ENCODE results near the gene GPR108.
"Not testable (repeated sequence)": the region's sequence is repeated elsewhere in the genome, so short reads cannot be mapped to it uniquely, and the experiment has no call there.

Gene GPR108

DNA sequence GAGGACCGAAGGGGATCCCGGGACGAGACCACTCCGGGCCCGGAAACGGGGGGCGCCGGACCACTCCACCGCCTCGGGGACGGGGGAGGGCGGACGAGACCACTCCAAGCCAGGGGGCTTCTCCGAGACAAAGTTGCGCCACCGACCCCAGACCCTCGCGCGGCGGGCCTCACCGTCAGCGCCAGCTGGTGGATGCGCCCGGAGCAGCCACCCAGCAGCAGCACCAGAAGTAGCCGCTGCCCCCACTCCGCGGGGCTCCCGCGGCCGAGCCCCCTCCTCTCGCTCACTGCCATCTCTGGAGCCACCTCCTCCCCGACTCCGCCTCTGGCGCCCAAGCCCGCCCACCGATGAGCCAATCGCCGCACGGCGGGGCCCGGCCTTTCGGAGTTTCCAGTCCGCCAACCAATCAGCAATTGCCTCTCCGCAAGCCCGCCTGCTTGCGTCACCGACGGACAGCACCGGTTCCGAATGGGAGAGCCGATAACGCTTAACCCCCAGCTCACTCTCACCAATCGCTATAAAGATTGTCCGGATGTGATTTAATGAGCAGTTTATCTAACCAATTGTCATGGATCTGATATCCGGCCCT, at the start of gene GPR108:
Gene GPR108, minus strand, starts transcription at position 297 of the 589 bp plus-strand sequence. Its CDS starts 4 bp downstream, at position 293.
- no peaks in the 10 kb centered on the region for H3K36me3 ChIP-seq (ENCODE audit: insufficient read depth, low read length)
- H3K9me3 ChIP-seq (ENCODE audit: control insufficient read depth, insufficient read depth, low read length): no peaks in the 10 kb centered on the region
- H3K4me1 ChIP-seq (ENCODE audit: insufficient read depth, low read length): peaks cover 23% of the 10 kb centered on the region
- H3K9ac ChIP-seq (ENCODE audit: low read depth, low read length): peak within 1 kb of the TSS; percentile 85

DNA sequence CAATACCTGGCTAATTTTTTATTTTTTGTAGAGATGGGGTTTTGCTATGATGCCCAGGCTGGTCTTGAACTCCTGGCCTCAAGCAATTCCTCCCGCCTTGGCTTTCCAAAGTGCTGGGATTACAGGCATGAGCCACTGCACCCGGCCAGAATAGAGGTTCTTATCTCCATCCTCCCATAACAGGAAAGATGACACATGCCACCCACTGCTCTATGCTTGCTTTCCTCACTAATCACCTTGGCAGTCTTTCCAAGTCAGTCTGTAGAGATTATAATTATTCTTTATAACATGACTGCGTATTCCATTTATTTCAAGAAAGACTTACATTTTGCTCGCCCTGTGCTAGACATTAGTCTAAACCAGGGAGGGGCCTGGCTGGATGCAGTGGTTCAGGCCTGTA, 41.8 kb upstream of the GPR108 start:
- no peaks in the 10 kb centered on the region for H3K36me3 ChIP-seq (ENCODE audit: insufficient read depth, low read length)
- H3K9me3 ChIP-seq (ENCODE audit: control insufficient read depth, insufficient read depth, low read length): no peaks in the 10 kb centered on the region
- no peak overlapping the region for H3K9ac ChIP-seq (ENCODE audit: low read depth, low read length)
- no peaks in the 10 kb centered on the region for H3K4me1 ChIP-seq (ENCODE audit: insufficient read depth, low read length)

DNA sequence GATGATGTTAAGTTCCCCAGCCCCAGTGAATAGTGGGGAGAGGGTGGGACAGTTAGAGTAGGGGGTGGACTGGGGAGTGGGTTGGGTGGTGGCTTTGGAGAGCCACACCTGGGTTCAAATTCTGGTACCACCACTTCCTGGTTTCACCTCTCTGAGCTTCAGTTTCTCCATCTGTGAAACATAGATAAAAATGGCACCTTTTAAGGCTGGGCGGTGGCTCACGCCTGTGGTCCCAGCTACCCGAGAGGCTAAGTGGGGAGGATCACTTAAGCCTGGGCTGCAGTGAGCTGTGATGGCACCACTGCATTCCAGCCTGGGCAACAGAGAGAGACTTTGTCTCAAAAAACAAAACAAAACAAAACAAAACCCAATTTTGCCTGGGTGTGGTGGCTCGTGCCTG, 41.0 kb upstream of the GPR108 start:
- Histone ChIP-seq H3K4me1 (ENCODE audit: insufficient read depth, low read length) (peaks cover 2% of the 10 kb centered on the region; the same call in 1 of the 2 replicates), H3K36me3 (ENCODE audit: insufficient read depth, low read length) (no peaks in the 10 kb centered on the region), H3K9me3 (ENCODE audit: control insufficient read depth, insufficient read depth, low read length) (no peaks in the 10 kb centered on the region), H3K9ac (ENCODE audit: low read depth, low read length) (no peak overlapping the region)

DNA sequence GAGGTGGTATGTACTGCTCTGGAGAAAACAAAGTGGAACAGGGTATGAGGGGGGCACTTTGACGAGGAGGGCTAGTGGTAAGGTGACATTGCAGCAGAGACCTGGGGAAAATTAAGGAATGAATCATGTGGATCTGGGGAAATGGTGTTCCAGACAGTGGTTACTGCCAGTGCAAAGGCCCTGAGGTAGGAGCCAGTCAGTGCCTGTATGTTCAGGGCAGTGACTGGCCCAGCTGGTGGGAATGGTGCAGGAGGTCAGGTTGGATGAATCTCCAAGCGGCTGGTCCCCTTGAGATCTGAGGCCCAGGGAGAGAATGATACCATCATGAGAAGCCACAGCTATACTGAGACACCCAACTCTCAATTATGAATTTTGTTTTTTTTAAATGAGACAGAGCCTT, 40.1 kb upstream of the GPR108 start:
- no peaks in the 10 kb centered on the region for H3K9me3 ChIP-seq (ENCODE audit: control insufficient read depth, insufficient read depth, low read length)
- H3K9ac ChIP-seq (ENCODE audit: low read depth, low read length): no peak overlapping the region
- peaks cover 7% of the 10 kb centered on the region; the same call in 1 of the 2 replicates for H3K4me1 ChIP-seq (ENCODE audit: insufficient read depth, low read length)
- H3K36me3 ChIP-seq (ENCODE audit: insufficient read depth, low read length): no peaks in the 10 kb centered on the region

DNA sequence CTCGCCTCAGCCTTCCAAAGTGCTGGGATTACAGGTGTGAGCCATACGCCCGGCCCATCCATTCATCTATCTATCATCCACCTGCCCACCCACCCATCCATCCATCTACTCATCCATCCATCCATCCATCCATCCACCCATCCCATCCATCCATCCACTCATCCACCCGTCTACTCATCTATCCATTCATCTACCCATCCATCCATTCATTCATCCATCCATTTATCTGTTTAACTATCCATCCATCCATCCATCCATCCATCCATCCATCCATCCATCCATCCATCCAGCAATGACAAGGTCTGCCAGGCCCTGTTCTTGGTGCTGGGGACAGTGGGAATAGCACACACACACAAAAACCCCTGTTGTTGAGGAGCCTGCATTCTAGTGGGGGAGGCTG, 39.6 kb upstream of the GPR108 start:
- H3K9ac ChIP-seq (ENCODE audit: low read depth, low read length): no peak overlapping the region
- H3K4me1 ChIP-seq (ENCODE audit: insufficient read depth, low read length): peaks cover 7% of the 10 kb centered on the region; the same call in 1 of the 2 replicates
- no peaks in the 10 kb centered on the region for H3K9me3 ChIP-seq (ENCODE audit: control insufficient read depth, insufficient read depth, low read length)
- H3K36me3 ChIP-seq (ENCODE audit: insufficient read depth, low read length): no peaks in the 10 kb centered on the region

DNA sequence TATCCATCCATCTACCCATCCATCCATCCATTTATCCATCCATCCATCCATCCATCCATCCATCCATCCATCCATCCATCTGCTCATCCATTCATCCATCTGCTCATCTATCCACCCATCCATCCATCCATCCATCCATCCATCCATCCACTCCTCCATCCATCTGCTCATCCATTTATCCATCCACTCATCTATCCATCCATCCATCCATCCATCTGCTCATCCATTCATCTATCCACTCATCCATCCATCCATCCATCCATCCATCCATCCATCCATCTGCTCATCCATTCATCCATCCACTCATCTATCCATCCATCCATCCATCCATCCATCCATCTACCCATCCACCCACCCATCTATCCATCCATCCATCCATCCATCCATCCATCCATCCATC, 38.7 kb upstream of the GPR108 start:
- not testable (repeated sequence) for H3K36me3 ChIP-seq (ENCODE audit: insufficient read depth, low read length); H3K9me3 ChIP-seq (ENCODE audit: control insufficient read depth, insufficient read depth, low read length); H3K9ac ChIP-seq (ENCODE audit: low read depth, low read length); H3K4me1 ChIP-seq (ENCODE audit: insufficient read depth, low read length)

DNA sequence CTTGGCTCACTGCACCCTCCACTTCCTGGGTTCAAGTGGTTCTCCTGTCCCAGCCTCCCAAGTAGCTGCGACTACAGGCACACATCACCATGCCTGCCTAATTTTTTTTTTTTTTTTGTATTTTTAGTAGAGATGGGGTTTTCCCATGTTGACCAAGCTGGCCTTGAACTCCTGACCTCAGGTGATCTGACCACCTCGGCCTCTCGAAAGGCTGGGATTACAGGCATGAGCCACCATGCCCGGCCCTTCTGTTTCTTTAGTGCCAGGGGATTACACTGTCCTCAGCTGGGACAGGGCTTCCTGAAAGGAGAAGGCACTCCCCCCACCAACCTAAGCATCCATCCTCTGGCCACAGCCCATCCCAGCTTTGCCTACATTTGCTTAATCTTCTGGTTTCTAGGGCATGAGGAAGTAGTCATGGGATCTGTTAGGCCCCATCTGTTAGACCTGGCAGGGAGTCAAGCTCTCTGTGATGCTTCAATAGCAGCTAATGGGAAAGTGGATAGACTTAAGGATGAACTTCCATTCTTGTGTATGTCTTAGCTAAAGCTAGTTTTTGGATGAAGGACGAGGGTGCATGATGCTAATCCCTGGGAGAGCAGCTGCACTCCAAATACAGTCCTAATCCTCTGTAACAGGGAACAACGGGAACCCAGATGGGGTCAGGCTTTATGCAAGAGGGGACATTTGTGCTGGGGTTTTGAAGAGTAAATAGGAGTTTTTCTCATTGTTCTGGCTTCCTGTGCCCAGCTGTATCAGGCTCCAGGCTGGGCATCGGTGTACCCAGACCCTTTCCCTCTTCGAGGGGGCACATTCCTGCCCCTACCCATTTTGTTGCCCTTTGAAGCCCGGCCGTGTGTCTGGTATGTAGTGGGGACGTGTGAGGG, 37.7 kb upstream of the GPR108 start:
- Histone ChIP-seq H3K9ac (ENCODE audit: low read depth, low read length) (no peak overlapping the region), H3K36me3 (ENCODE audit: insufficient read depth, low read length) (no peaks in the 10 kb centered on the region), H3K4me1 (ENCODE audit: insufficient read depth, low read length) (peaks cover 7% of the 10 kb centered on the region; the same call in 1 of the 2 replicates), H3K9me3 (ENCODE audit: control insufficient read depth, insufficient read depth, low read length) (no peaks in the 10 kb centered on the region)

DNA sequence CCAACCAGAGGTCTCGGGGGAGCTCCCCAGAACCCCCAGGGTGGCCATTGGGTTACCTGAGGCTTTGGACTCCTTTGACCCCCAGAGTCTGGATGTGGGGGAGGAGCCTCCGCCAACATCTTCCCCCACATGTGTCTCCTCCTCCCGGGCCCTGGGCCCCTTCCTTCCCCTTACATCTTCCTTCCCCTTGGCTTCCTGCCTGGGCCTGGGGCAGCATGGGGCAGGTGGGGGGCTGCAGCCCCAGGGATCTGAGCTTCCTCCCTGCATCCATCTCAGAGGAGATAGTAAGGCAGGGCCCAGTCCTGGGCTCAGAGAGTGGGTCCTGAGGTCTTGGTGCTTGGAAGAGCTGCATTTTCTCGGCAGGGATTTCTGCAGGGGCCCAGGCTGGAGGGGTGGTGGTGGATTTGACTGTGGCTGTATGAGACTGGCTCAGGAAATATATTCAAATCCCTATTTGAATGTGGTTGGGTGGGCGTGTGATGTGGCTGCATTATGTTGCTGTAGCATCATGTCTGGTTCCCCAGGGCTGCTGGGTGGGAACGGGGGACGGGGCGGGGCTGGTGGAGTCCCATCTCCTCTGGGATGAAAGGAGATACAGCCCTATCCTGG, 36.0 kb upstream of the GPR108 start:
- Histone ChIP-seq H3K9me3 (ENCODE audit: control insufficient read depth, insufficient read depth, low read length) (no peaks in the 10 kb centered on the region), H3K36me3 (ENCODE audit: insufficient read depth, low read length) (no peaks in the 10 kb centered on the region), H3K4me1 (ENCODE audit: insufficient read depth, low read length) (peaks cover 7% of the 10 kb centered on the region; the same call in 1 of the 2 replicates), H3K9ac (ENCODE audit: low read depth, low read length) (peak overlapping the region; percentile 42; the same call in 1 of the 2 replicates)

DNA sequence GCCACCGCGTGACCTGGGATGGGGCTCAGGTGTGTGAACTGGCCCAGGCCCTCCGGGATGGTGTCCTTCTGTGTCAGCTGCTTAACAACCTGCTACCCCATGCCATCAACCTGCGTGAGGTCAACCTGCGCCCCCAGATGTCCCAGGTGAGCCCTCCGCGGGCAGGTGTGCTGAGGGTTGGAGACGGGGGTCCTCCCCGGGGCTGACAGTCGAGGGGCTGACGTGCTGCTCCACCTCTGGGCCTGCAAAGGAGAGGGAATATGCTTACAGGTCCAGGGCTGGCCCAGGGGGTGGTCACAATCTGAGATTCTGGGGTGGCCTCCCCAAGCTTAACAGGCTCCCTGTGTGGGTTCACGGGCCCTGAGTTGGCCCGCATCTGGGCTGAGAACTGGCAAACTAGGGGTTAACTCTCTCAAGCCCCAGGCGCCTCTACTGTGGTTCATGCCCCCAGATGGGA, 35.5 kb upstream of the GPR108 start:
- no peaks in the 10 kb centered on the region for H3K9me3 ChIP-seq (ENCODE audit: control insufficient read depth, insufficient read depth, low read length)
- H3K9ac ChIP-seq (ENCODE audit: low read depth, low read length): peak overlapping the region; percentile 42; the same call in 1 of the 2 replicates
- peaks cover 7% of the 10 kb centered on the region; the same call in 1 of the 2 replicates for H3K4me1 ChIP-seq (ENCODE audit: insufficient read depth, low read length)
- H3K36me3 ChIP-seq (ENCODE audit: insufficient read depth, low read length): no peaks in the 10 kb centered on the region

DNA sequence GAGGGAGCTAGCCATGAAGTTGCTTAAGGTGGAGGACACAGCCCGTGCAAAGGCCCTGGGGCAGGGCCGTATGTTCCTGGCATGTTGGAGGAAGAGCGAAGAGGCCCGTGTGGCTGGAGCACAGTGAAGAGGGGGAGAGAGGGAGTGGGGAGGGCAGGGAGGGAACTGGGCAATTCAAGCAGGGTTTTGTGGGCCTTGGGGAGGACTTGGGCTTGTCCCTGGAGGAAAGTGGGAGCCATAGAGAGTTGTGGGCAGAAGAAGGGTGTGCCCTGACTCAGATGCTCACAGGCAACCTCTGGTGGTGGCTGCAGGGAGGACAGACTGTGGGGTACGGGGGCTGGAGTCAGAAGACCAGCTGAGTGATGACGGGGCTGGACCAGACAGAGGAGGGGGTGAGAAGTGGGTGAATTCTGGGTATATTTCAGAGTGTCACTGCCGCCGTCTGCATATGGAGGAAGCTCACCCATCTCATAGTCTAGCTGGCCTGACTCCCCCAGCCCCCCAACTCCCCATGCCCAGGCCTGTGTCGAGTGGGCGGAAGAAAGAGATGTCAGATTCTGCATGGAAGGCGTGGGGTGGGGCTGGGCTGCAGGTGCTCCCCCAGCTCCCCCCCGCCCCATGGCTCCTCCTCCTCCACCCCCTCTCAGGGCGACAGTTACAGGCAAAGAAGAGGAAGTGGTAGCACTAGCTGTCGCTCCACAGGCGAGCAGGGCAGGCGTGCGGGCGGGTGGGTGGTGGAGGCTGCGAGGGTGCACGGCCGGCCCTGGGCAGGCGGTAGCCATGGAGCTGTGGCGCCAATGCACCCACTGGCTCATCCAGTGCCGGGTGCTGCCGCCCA, 34.9 kb upstream of the GPR108 start, which contains the start of gene VAV1:
Gene VAV1, plus strand, starts transcription at position 681 of the 838 bp plus-strand sequence. Its CDS starts 100 bp downstream, at position 781.
- no peaks in the 10 kb centered on the region for H3K36me3 ChIP-seq (ENCODE audit: insufficient read depth, low read length)
- peak within 1 kb of the TSS; percentile 42; the same call in 1 of the 2 replicates for H3K9ac ChIP-seq (ENCODE audit: low read depth, low read length)
- peaks cover 7% of the 10 kb centered on the region; the same call in 1 of the 2 replicates for H3K4me1 ChIP-seq (ENCODE audit: insufficient read depth, low read length)

DNA sequence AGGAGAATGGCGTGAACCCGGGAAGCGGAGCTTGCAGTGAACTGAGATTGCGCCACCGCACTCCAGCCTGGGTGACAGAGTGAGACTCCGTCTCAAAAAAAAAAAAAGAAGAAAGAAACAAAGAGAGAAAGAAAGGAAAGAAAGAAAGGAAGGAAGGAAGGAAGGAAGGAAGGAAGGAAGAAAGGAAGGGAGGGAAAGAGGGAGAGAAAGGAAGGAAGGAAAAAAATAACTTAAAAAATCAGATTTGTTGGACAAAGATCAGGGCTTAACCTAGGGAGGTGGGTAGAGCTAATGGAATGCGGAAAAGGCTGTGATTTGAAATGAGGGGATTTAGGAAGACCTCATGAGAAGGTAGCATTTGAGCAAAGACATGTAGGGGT, 34.3 kb upstream of the GPR108 start:
- not testable (repeated sequence) for H3K36me3 ChIP-seq (ENCODE audit: insufficient read depth, low read length); H3K9me3 ChIP-seq (ENCODE audit: control insufficient read depth, insufficient read depth, low read length); H3K4me1 ChIP-seq (ENCODE audit: insufficient read depth, low read length); H3K9ac ChIP-seq (ENCODE audit: low read depth, low read length)

More for the DNA sequence above, 34.9 kb upstream of the GPR108 start, which contains the start of gene VAV1:
- no peaks in the 10 kb centered on the region for H3K9me3 ChIP-seq (ENCODE audit: control insufficient read depth, insufficient read depth, low read length)

DNA sequence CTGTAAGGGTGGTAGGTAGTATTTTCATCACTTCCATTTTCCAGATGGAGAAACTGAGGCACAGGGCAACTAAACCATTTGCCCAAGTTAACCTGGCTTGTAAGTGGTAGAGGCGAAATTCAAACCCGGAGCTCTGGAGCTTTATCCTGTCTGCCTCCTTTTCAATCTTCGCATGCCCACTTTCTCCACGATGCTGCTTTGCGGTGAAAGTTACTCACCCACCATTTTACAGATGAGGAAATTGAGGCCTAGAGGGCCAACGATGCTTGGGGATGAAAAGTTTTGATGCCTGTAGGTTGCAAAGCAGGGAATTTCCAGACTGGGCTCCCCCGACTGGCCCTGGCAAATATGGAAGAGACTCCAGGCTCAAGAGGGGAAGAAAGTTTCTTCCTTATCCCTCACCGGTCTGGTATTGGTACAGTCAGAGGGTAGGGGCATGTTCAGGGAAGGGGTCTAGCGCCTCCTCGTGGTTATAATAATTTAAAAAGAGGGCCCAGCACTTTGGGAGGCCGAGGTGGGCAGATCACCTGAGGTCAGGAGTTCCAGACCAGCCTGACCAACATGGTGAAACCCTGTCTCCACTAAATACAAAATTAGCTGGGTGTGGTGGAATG, 31.7 kb upstream of the GPR108 start:
- no peaks in the 10 kb centered on the region for H3K9me3 ChIP-seq (ENCODE audit: control insufficient read depth, insufficient read depth, low read length)
- H3K4me1 ChIP-seq (ENCODE audit: insufficient read depth, low read length): peaks cover 10% of the 10 kb centered on the region; the same call in 1 of the 2 replicates
- H3K9ac ChIP-seq (ENCODE audit: low read depth, low read length): no peak overlapping the region
- no peaks in the 10 kb centered on the region for H3K36me3 ChIP-seq (ENCODE audit: insufficient read depth, low read length)

DNA sequence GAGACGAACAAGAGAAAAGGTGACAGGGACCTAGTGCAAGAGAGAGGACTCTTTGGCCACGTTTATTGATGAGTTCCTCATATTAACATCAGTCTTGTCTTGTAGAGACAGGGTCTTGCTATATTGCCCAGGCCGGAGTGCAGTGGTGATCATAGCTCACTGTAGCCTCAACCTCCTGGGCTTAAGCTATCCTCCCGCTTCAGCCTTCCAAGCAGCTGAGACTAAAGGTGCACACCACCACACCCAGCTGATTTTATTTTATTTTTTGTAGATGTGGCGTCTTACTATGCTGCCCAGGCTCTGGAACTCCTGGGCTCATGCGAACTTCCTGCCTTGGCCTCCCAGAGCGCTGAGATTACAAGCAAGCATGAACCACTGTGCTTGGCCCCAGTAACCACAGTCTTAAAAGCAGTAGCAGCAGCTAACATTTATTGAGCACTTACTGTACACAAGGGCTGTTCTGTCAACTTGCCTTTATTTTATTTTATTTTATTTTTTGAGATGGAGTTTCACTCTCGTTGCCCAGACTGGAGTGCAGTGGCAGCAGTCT, 30.9 kb upstream of the GPR108 start:
- no peaks in the 10 kb centered on the region for H3K9me3 ChIP-seq (ENCODE audit: control insufficient read depth, insufficient read depth, low read length)
- H3K4me1 ChIP-seq (ENCODE audit: insufficient read depth, low read length): peaks cover 7% of the 10 kb centered on the region; the same call in 1 of the 2 replicates
- peaks cover 4% of the 10 kb centered on the region; the same call in 1 of the 2 replicates for H3K36me3 ChIP-seq (ENCODE audit: insufficient read depth, low read length)
- H3K9ac ChIP-seq (ENCODE audit: low read depth, low read length): peak overlapping the region; percentile 91; the same call in 1 of the 2 replicates

Measured in ES-I3 (cell line).